NCI-H524 (cell line): ENCODE measurements around the gene ADORA3.

ENCODE experiments used
- DNase-seq, 2 experiments: peaks; one replicate each; lab custom pipeline; 2025; lab: John Stamatoyannopoulos, UW

Gene ADORA3

GRCh38 chr1:111507411-111508201 lies 4.2 kb upstream of the ADORA3 start:
- peak in 1 of 2 experiments; percentile 43 for DNase-seq

- no peak for DNase-seq
Measured at GRCh38 chr1:111506561-111506960, 3.1 kb upstream of the ADORA3 start.

- no peak for DNase-seq
Measured at GRCh38 chr1:111505641-111506119, 2.2 kb upstream of the ADORA3 start.

- no peak for DNase-seq
Measured at GRCh38 chr1:111504097-111504496, 664 bp upstream of the ADORA3 start.

- no peak for DNase-seq
Measured at GRCh38 chr1:111501645-111502044, 1.8 kb downstream of the ADORA3 start.

GRCh38 chr1:111499026-111499785 lies 4.2 kb downstream of the ADORA3 start:
- DNase-seq = no peak

- DNase-seq = no peak
Measured at GRCh38 chr1:111497592-111497991, 5.8 kb downstream of the ADORA3 start.

GRCh38 chr1:111496398-111496797 lies 7.0 kb downstream of the ADORA3 start:
- no peak for DNase-seq

GRCh38 chr1:111491070-111491469 lies 12.4 kb downstream of the ADORA3 start:
- DNase-seq = no peak

GRCh38 chr1:111490220-111490619 lies 13.2 kb downstream of the ADORA3 start:
- DNase-seq = no peak

- DNase-seq = no peak
Measured at GRCh38 chr1:111489604-111490003, 13.8 kb downstream of the ADORA3 start.

- DNase-seq = no peak
Measured at GRCh38 chr1:111488669-111489068, 14.8 kb downstream of the ADORA3 start.

GRCh38 chr1:111487133-111487532 lies 16.3 kb downstream of the ADORA3 start:
- DNase-seq = no peak

- no peak for DNase-seq
Measured at GRCh38 chr1:111486431-111486830, 17.0 kb downstream of the ADORA3 start.

GRCh38 chr1:111484391-111485026 lies 18.9 kb downstream of the ADORA3 start:
- no peak for DNase-seq

- no peak for DNase-seq
Measured at GRCh38 chr1:111483876-111484275, 19.6 kb downstream of the ADORA3 start.

- DNase-seq = no peak
Measured at GRCh38 chr1:111483166-111483565, 20.3 kb downstream of the ADORA3 start.

GRCh38 chr1:111481387-111482221 lies 21.8 kb downstream of the ADORA3 start:
- DNase-seq = peak; percentile 20 to 76

GRCh38 chr1:111480674-111481073 lies 22.8 kb downstream of the ADORA3 start:
- no peak for DNase-seq

- DNase-seq = no peak
Measured at GRCh38 chr1:111476761-111477309, 26.6 kb downstream of the ADORA3 start.

- DNase-seq = no peak
Measured at GRCh38 chr1:111476214-111476613, 27.2 kb downstream of the ADORA3 start.
